Mucosa of rectum (tissue), 2 donors: ENCODE measurements around the gene KRT17.
"Not testable (repeated sequence)": the region's sequence is repeated elsewhere in the genome, so short reads cannot be mapped to it uniquely, and the experiment has no call there.

Source experiments
- H3K27ac ChIP-seq, 2 donors: one replicate each; pipeline ENCODE4 v1.7.0; 2013; ENCODE audit warnings: inconsistent platforms in 2 of 2, low read depth in 2 of 2, low read length in 2 of 2
- H3K27me3 ChIP-seq, 2 donors: one replicate each; pipeline ENCODE4 v1.7.0; 2013; ENCODE audit warnings: low read length in 2 of 2; ENCODE audit not compliant: control insufficient read depth in 2 of 2, insufficient read depth in 2 of 2
- H3K36me3 ChIP-seq, 2 donors: one replicate each; pipeline ENCODE4 v1.7.0; 2013; ENCODE audit warnings: low read length in 2 of 2; ENCODE audit not compliant: control insufficient read depth in 2 of 2, insufficient read depth in 2 of 2
- H3K4me1 ChIP-seq, 2 donors: one replicate each; pipeline ENCODE4 v1.7.0; 2013; ENCODE audit warnings: low read length in 2 of 2, mild to moderate bottlenecking in 1 of 2; ENCODE audit not compliant: control insufficient read depth in 2 of 2, insufficient read depth in 2 of 2
- H3K4me3 ChIP-seq, 2 donors: one replicate each; pipeline ENCODE4 v1.7.0; 2013; ENCODE audit warnings: low read length in 2 of 2
- H3K9ac ChIP-seq, 2 donors: one replicate each; pipeline ENCODE4 v1.7.0; 2013; ENCODE audit warnings: low read length in 2 of 2, low read depth in 1 of 2, mild to moderate bottlenecking in 1 of 2
- H3K9me3 ChIP-seq, 2 donors: one replicate each; pipeline ENCODE4 v1.7.0; 2013; ENCODE audit warnings: low read length in 2 of 2; ENCODE audit not compliant: control insufficient read depth in 2 of 2
- donor health status: healthy.
- donor health status: Normal muscosa, but diverticular disease.

KRT17 gene

GRCh38 chr17:41619927-41620582 lies 4.3 kb downstream of the KRT17 start:
- not testable (repeated sequence) for H3K27ac ChIP-seq, H3K9ac ChIP-seq, H3K36me3 ChIP-seq, H3K27me3 ChIP-seq, H3K4me1 ChIP-seq, H3K4me3 ChIP-seq, H3K9me3 ChIP-seq

- H3K9me3 ChIP-seq: no peaks in the 10 kb centered on the region
- no peaks in the 10 kb centered on the region for H3K36me3 ChIP-seq
- H3K9ac ChIP-seq: no peak overlapping the region
- no peaks in the 10 kb centered on the region for H3K4me1 ChIP-seq
- H3K27ac ChIP-seq: no peak overlapping the region
- no peak overlapping the region for H3K4me3 ChIP-seq
- H3K27me3 ChIP-seq: no peaks in the 10 kb centered on the region
Observed at GRCh38 chr17:41619036-41619926, 5.1 kb downstream of the KRT17 start.

- no peaks in the 10 kb centered on the region for H3K27me3 ChIP-seq
- no peak overlapping the region for H3K4me3 ChIP-seq
- no peak overlapping the region for H3K9ac ChIP-seq
- H3K4me1 ChIP-seq: no peaks in the 10 kb centered on the region
- no peaks in the 10 kb centered on the region for H3K36me3 ChIP-seq
- H3K27ac ChIP-seq: no peak overlapping the region
- no peaks in the 10 kb centered on the region for H3K9me3 ChIP-seq
Observed at GRCh38 chr17:41618341-41619035, 5.9 kb downstream of the KRT17 start.

- no peaks in the 10 kb centered on the region for H3K4me1 ChIP-seq
- no peak overlapping the region for H3K4me3 ChIP-seq
- no peaks in the 10 kb centered on the region for H3K36me3 ChIP-seq
- no peaks in the 10 kb centered on the region for H3K27me3 ChIP-seq
- no peak overlapping the region for H3K27ac ChIP-seq
- H3K9ac ChIP-seq: no peak overlapping the region
- no peaks in the 10 kb centered on the region for H3K9me3 ChIP-seq
Observed at GRCh38 chr17:41617698-41618097, 6.7 kb downstream of the KRT17 start.

GRCh38 chr17:41617136-41617535 lies 7.2 kb downstream of the KRT17 start:
- Histone ChIP-seq H3K27me3 (no peaks in the 10 kb centered on the region), H3K36me3 (no peaks in the 10 kb centered on the region), H3K4me1 (no peaks in the 10 kb centered on the region), H3K4me3 (no peak overlapping the region), H3K27ac (no peak overlapping the region), H3K9ac (no peak overlapping the region), H3K9me3 (no peaks in the 10 kb centered on the region)

- H3K9me3 ChIP-seq, H3K9ac ChIP-seq, H3K4me1 ChIP-seq, H3K4me3 ChIP-seq, H3K27ac ChIP-seq, H3K27me3 ChIP-seq, H3K36me3 ChIP-seq: not testable (repeated sequence)
Observed at GRCh38 chr17:41616486-41616885, 7.9 kb downstream of the KRT17 start.

GRCh38 chr17:41615454-41615853 lies 8.9 kb downstream of the KRT17 start:
- H3K9ac ChIP-seq: no peak overlapping the region
- H3K4me1 ChIP-seq: no peaks in the 10 kb centered on the region
- H3K27ac ChIP-seq: no peak overlapping the region
- H3K9me3 ChIP-seq: no peaks in the 10 kb centered on the region
- H3K36me3 ChIP-seq: no peaks in the 10 kb centered on the region
- no peaks in the 10 kb centered on the region for H3K27me3 ChIP-seq
- no peak overlapping the region for H3K4me3 ChIP-seq

- H3K36me3 ChIP-seq, H3K27ac ChIP-seq, H3K4me3 ChIP-seq, H3K4me1 ChIP-seq, H3K27me3 ChIP-seq, H3K9me3 ChIP-seq, H3K9ac ChIP-seq: not testable (repeated sequence)
Observed at GRCh38 chr17:41614767-41615166, 9.6 kb downstream of the KRT17 start.

GRCh38 chr17:41614098-41614497 lies 10.3 kb downstream of the KRT17 start:
- Histone ChIP-seq H3K27me3 (no peaks in the 10 kb centered on the region), H3K36me3 (no peaks in the 10 kb centered on the region), H3K9ac (no peak overlapping the region), H3K4me3 (no peak overlapping the region), H3K9me3 (no peaks in the 10 kb centered on the region), H3K27ac (no peak overlapping the region), H3K4me1 (no peaks in the 10 kb centered on the region)
